GM21447 (cell line): ENCODE results near the gene POLDIP2.

Experiments
- ATAC-seq: cut with Tn5 transposase; IDR thresholded peaks from one replicate; pipeline ENCODE4 v1.9.1; 2021; ENCODE audit not compliant: unreplicated experiment

Gene POLDIP2

GRCh38 chr17:28357061-28357900, at the start of gene POLDIP2:
Gene POLDIP2, minus strand, starts transcription at chr17:28357527. Its CDS starts 79 bp downstream, at chr17:28357448.
- ATAC-seq = peak; percentile 92

GRCh38 chr17:28406473-28406814, 49.1 kb upstream of the POLDIP2 start:
- ATAC-seq = no peak

- peak; percentile 54 for ATAC-seq
Observed at GRCh38 chr17:28405632-28406472, 48.5 kb upstream of the POLDIP2 start, which contains the start of gene SLC46A1. Gene SLC46A1, minus strand, starts transcription at chr17:28406212. Its CDS starts 98 bp downstream, at chr17:28406114.

GRCh38 chr17:28404812-28405570, 47.7 kb upstream of the POLDIP2 start:
- no peak for ATAC-seq

GRCh38 chr17:28404461-28404811, 47.1 kb upstream of the POLDIP2 start:
- ATAC-seq = no peak

GRCh38 chr17:28404007-28404406, 46.7 kb upstream of the POLDIP2 start:
- no peak for ATAC-seq

GRCh38 chr17:28402844-28403243, 45.5 kb upstream of the POLDIP2 start:
- no peak for ATAC-seq

GRCh38 chr17:28402224-28402630, 44.9 kb upstream of the POLDIP2 start:
- ATAC-seq = no peak

- ATAC-seq = no peak
Observed at GRCh38 chr17:28399808-28400207, 42.5 kb upstream of the POLDIP2 start.

- no peak for ATAC-seq
Observed at GRCh38 chr17:28398280-28398981, 41.1 kb upstream of the POLDIP2 start.

- ATAC-seq = no peak
Observed at GRCh38 chr17:28397687-28398279, 40.5 kb upstream of the POLDIP2 start.

GRCh38 chr17:28397275-28397674, 39.9 kb upstream of the POLDIP2 start:
- no peak for ATAC-seq

- ATAC-seq = no peak
Observed at GRCh38 chr17:28396635-28397239, 39.4 kb upstream of the POLDIP2 start.

- ATAC-seq = no peak
Observed at GRCh38 chr17:28395968-28396367, 38.6 kb upstream of the POLDIP2 start.

- ATAC-seq = no peak
Observed at GRCh38 chr17:28395426-28395825, 38.1 kb upstream of the POLDIP2 start.

- ATAC-seq = no peak
Observed at GRCh38 chr17:28394337-28395116, 37.2 kb upstream of the POLDIP2 start.

GRCh38 chr17:28392491-28392890, 35.2 kb upstream of the POLDIP2 start:
- no peak for ATAC-seq

- ATAC-seq = no peak
Observed at GRCh38 chr17:28391401-28391800, 34.1 kb upstream of the POLDIP2 start.

- ATAC-seq = no peak
Observed at GRCh38 chr17:28390984-28391383, 33.7 kb upstream of the POLDIP2 start.
